ENCODE data around the gene NME8.

Gene NME8

DNA sequence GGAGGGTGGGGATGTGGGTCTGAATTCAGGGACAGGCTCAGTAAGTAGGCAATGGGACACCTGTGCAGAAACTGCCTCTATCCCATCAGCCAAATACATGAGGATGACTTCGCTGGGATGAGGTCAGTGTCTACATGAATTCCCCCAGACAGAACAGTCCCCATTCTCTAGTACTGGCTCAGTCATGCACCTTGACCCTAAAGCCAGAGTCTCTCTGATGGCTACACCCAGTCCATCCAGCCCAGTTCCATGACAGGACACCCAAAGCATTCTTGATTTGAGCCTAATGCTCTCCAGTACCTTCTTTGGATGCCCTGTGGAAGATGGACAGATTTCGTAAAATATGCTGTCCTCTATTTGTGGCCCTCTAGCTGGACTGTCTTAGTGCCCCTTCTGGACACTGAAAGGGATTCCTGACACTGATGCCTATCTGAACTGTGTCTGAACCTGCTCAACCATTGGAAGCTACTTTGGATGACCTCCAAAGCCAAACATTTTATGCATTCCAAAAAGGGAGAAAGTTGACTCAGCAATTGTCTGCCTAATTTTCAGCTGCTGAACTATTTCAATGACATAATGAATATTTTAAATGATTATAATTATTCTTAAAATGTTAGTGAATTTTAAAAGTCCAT is 53.6 kb downstream of the NME8 start:
- no peak for DNase-seq
- Histone ChIP-seq H3K27me3 (ENCODE audit: insufficient read depth, low read depth, severe bottlenecking) (no peaks in the 10 kb centered on the region), H3K27ac (no peak overlapping the region), H3K9me3 (ENCODE audit: severe bottlenecking) (no peaks in the 10 kb centered on the region), H3K4me3 (ENCODE audit: low read depth, low read length) (no peak overlapping the region), H3K36me3 (no peaks in the 10 kb centered on the region)
- TF ChIP-seq, protein P1, sequence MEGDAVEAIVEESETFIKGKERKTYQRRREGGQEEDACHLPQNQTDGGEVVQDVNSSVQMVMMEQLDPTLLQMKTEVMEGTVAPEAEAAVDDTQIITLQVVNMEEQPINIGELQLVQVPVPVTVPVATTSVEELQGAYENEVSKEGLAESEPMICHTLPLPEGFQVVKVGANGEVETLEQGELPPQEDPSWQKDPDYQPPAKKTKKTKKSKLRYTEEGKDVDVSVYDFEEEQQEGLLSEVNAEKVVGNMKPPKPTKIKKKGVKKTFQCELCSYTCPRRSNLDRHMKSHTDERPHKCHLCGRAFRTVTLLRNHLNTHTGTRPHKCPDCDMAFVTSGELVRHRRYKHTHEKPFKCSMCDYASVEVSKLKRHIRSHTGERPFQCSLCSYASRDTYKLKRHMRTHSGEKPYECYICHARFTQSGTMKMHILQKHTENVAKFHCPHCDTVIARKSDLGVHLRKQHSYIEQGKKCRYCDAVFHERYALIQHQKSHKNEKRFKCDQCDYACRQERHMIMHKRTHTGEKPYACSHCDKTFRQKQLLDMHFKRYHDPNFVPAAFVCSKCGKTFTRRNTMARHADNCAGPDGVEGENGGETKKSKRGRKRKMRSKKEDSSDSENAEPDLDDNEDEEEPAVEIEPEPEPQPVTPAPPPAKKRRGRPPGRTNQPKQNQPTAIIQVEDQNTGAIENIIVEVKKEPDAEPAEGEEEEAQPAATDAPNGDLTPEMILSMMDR (IDR thresholded peaks at IDR 0.05; ENCODE audit: low read depth, low read length) = no peak

DNA sequence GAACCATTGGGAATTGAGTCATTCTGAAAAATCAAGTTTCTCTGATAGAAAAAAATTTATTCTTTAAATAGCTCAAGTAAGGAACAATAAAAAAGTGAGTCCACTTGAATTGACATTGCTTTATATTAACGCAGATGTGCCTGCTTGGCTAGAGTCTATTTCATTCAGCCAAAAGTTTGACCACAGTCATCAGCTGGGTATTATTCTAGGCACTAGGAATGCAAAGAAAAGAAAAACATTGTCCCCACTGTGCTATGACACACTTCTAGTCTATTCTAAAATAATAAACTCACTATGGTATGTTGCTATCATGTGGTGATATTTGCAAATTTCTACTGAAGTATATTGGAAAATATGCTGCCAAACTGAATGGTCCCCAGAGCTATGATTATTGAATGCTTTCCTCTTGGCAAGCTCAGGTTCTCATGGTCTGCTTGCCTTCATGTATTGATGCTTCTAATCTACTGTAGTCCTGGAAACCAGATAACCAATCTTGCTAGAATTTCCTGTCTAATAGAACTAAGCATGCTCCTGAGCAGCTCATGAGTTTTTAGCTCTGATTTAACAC is 59.9 kb downstream of the NME8 start:
- TF ChIP-seq, protein P1 (IDR thresholded peaks at IDR 0.05; ENCODE audit: low read depth, low read length) = no peak
- DNase-seq = no peak
- H3K27ac ChIP-seq = no peak overlapping the region

DNA sequence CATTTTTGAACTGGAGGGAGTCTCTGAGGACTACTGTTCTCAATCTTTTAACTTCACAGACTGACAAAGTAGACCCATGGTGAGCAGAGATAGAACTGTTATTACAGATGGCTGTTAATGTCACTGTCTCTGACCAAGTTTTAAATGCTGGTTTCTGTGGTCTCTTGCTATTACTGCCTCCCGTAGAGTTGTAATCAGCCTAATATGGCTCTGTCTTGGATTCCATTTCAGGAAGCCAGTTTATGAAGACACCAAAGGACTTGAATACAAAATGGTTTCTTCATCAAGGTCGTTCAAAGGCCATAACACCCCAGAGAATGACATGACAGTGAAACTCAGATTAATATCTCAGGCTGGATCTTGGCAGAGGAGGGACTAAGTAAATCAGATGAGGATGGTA is 64.4 kb downstream of the NME8 start:
- Histone ChIP-seq H3K27me3 (ENCODE audit: insufficient read depth, low read depth, severe bottlenecking) (no peaks in the 10 kb centered on the region), H3K36me3 (no peaks in the 10 kb centered on the region), H3K27ac (no peak overlapping the region), H3K9me3 (ENCODE audit: severe bottlenecking) (no peaks in the 10 kb centered on the region), H3K4me3 (ENCODE audit: low read depth, low read length) (no peak overlapping the region)
- TF ChIP-seq, protein P1 (IDR thresholded peaks at IDR 0.05; ENCODE audit: low read depth, low read length) = no peak
- no peak for DNase-seq

More for the DNA sequence above, 59.9 kb downstream of the NME8 start:
- H3K27me3 ChIP-seq (ENCODE audit: insufficient read depth, low read depth, severe bottlenecking) = no peaks in the 10 kb centered on the region
- no peaks in the 10 kb centered on the region for H3K9me3 ChIP-seq (ENCODE audit: severe bottlenecking)
- H3K4me3 ChIP-seq (ENCODE audit: low read depth, low read length) = no peak overlapping the region
- no peaks in the 10 kb centered on the region for H3K36me3 ChIP-seq

- TF ChIP-seq, protein P1 (IDR thresholded peaks at IDR 0.05; ENCODE audit: low read depth, low read length) = no peak
- no peak for DNase-seq
- Histone ChIP-seq H3K27ac (no peak overlapping the region), H3K27me3 (ENCODE audit: insufficient read depth, low read depth, severe bottlenecking) (no peaks in the 10 kb centered on the region), H3K36me3 (no peaks in the 10 kb centered on the region), H3K9me3 (ENCODE audit: severe bottlenecking) (no peaks in the 10 kb centered on the region), H3K4me3 (ENCODE audit: low read depth, low read length) (no peak overlapping the region)
Observed at GRCh38 chr7:37915438-37915837, 67.0 kb downstream of the NME8 start.

DNA sequence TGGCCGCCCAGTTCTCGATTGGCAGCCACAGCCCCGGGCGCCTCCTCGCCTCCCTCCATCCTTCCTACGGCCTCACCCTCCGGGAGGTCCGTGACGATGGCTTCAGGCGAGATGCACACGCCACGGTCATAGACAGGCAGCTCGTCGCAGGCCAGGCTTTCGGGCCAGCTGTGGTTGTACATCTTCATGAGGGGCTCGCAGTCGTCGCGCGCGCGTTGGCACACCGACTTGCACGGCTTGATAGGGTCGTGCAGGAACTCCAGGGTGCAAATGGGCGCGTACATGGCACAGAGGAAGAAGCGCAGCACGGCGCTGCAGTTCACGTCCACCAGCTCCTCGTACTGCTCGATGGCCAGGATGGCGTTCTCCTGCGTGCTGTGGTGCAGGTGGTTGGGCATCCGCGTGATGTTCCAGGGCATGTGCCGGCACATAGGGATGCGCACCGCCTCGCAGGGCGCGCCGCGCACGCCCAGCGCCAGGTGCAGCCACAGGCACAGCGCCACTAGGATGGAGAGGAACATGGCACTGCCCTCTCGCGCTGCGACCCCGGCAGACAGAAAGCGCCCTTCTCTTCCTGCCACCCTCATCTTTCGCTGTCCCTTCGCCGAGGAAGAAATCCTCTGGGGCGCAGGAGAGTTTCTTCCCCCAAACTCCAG is 67.7 kb downstream of the NME8 start:
- Histone ChIP-seq H3K4me3 (ENCODE audit: low read depth, low read length) (peak overlapping the region; percentile 65), H3K36me3 (no peaks in the 10 kb centered on the region), H3K9me3 (ENCODE audit: severe bottlenecking) (no peaks in the 10 kb centered on the region), H3K27ac (no peak overlapping the region), H3K27me3 (ENCODE audit: insufficient read depth, low read depth, severe bottlenecking) (no peaks in the 10 kb centered on the region)
- peak; percentile 9 for DNase-seq
- TF ChIP-seq, protein P1 (IDR thresholded peaks at IDR 0.05; ENCODE audit: low read depth, low read length) = no peak
